ENCODE measurements around the gene JAZF1. TPM values are rescaled to one million over a fixed set of nuclear protein-coding genes. Genes with fewer than 3 reads are reported as not detected.

Gene JAZF1
- polyA plus RNA-seq, 2 donors, result 1.6 to 3.5 TPM

DNA sequence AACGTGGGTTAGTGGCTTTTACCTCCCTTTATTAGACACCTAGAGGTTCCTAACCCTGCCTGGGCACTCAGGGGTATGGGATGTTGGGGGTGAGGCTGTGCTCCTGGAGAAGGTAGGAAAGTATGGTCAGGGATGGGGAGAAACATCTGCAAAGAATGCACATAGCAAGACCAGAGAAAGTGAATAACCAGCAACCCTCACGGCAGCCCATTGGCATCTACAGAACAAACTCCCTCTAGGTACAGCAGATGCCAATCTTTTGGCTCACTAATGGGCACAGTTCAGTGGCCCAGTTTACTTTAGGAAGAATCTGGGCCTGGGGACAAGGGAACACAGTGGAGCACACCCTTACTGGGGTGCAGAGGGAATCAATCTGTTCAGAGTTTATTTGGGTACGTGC is 143.9 kb downstream of the JAZF1 start:
- H3K4me1 ChIP-seq (ENCODE audit: control insufficient read depth in 2 of 2, insufficient read depth in 2 of 2, low read length in 1 of 2), result peaks cover 0 to 6% of the 10 kb centered on the region in 2 donors
- no peaks in the 10 kb centered on the region for H3K36me3 ChIP-seq (ENCODE audit: control insufficient read depth in 2 of 2, insufficient read depth in 2 of 2, low read length in 1 of 2)
- peak overlapping the region; percentile 59 to 72 for H3K27ac ChIP-seq (ENCODE audit: low read depth in 2 of 2, low read length in 1 of 2)
- no peaks in the 10 kb centered on the region for H3K9me3 ChIP-seq (ENCODE audit: control insufficient read depth in 2 of 2, insufficient read depth in 1 of 2, low read depth in 1 of 2, low read length in 1 of 2)
- no peak overlapping the region for H3K4me3 ChIP-seq (ENCODE audit: low read depth in 1 of 2, low read length in 2 of 2)
- 53 to 56% methylated on average over 3 of the region's 3 CpGs for WGBS, 2 donors
- H3K27me3 ChIP-seq (ENCODE audit: control insufficient read depth in 1 of 2, insufficient read depth in 2 of 2, low read length in 2 of 2), result no peaks in the 10 kb centered on the region

DNA sequence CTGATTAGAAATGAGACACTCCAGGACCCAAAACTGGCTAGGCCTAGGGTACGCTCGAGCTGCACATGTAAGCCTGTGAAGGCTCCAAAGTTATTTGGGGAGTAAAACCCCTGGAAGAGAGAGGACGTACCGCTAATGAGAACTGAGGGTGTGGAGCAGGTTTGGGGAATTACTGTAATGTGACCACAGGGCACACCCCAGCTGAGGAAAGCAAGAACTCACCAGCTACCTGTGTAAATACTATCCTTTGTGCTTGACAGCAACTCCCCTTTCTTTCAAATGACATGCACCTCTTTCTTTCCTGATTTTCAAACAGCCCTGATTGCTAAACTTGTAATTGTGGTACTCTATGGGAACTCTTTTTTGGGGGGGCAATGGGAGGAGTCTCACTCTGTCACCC is 147.2 kb downstream of the JAZF1 start:
- Histone ChIP-seq H3K36me3 (ENCODE audit: control insufficient read depth in 2 of 2, insufficient read depth in 2 of 2, low read length in 1 of 2) (no peaks in the 10 kb centered on the region), H3K9me3 (ENCODE audit: control insufficient read depth in 2 of 2, insufficient read depth in 1 of 2, low read depth in 1 of 2, low read length in 1 of 2) (no peaks in the 10 kb centered on the region), H3K27ac (ENCODE audit: low read depth in 2 of 2, low read length in 1 of 2) (no peak overlapping the region), H3K27me3 (ENCODE audit: control insufficient read depth in 1 of 2, insufficient read depth in 2 of 2, low read length in 2 of 2) (no peaks in the 10 kb centered on the region), H3K4me3 (ENCODE audit: low read depth in 1 of 2, low read length in 2 of 2) (no peak overlapping the region), H3K4me1 (ENCODE audit: control insufficient read depth in 2 of 2, insufficient read depth in 2 of 2, low read length in 1 of 2) (peaks cover 0 to 6% of the 10 kb centered on the region in 2 donors)
- 73 to 93% methylated on average over 4 of the region's 4 CpGs for WGBS, 2 donors

DNA sequence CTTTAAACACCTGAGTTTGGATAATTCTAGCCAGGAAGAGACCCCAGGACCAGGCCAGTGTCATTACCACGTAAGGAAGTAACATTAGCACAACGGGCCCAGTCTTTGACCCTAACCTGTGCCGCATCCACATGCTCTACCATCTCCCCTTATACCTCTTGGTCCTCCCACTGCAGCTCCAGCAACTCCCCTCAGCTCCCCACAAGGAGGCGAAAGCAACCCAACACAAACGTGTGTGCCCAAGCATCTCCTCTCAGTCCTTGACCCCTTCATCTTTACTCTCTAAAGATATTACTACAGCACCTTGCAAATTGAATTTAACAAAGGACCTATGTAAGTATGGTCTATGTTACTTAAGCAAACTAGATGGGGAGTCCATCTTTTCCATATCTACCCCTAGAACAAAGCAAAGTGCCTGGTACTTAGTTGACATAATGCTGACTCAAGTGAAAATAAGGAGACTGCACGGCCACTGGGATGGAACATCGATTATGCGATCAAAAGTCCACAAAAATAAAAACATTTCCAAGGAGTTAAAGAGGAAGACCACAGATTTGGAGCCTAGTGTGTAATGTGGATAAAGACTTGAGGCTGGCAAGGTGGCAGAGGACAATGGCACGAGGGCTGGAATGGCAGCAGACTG is 147.7 kb downstream of the JAZF1 start:
- Histone ChIP-seq H3K4me3 (ENCODE audit: low read depth in 1 of 2, low read length in 2 of 2) (no peak overlapping the region), H3K27me3 (ENCODE audit: control insufficient read depth in 1 of 2, insufficient read depth in 2 of 2, low read length in 2 of 2) (no peaks in the 10 kb centered on the region), H3K4me1 (ENCODE audit: control insufficient read depth in 2 of 2, insufficient read depth in 2 of 2, low read length in 1 of 2) (peaks cover 0 to 6% of the 10 kb centered on the region in 2 donors), H3K9me3 (ENCODE audit: control insufficient read depth in 2 of 2, insufficient read depth in 1 of 2, low read depth in 1 of 2, low read length in 1 of 2) (no peaks in the 10 kb centered on the region), H3K27ac (ENCODE audit: low read depth in 2 of 2, low read length in 1 of 2) (no peak overlapping the region), H3K36me3 (ENCODE audit: control insufficient read depth in 2 of 2, insufficient read depth in 2 of 2, low read length in 1 of 2) (no peaks in the 10 kb centered on the region)
- WGBS, 2 donors, result 88 to 89% methylated on average over 9 of the region's 9 CpGs

DNA sequence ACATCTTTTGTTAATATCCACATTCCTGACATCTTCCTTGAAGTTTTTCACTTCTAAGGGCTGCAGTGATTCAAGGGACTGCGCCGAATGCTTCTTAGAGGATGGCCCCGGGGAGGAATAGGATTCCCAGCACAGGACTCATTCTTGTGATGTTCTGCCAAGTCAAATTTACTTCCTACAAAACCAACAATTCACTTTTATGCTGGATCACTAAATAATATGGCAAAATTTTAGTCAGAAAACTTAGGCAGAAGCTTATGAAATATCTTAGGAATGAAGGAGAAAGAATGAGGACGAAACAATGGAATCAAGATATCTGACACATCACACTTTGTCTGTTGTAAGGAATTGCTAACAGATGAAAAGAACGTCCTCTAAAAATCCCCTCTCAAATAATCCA is 151.5 kb downstream of the JAZF1 start:
- Histone ChIP-seq H3K27me3 (ENCODE audit: control insufficient read depth in 1 of 2, insufficient read depth in 2 of 2, low read length in 2 of 2) (no peaks in the 10 kb centered on the region), H3K36me3 (ENCODE audit: control insufficient read depth in 2 of 2, insufficient read depth in 2 of 2, low read length in 1 of 2) (no peaks in the 10 kb centered on the region), H3K4me1 (ENCODE audit: control insufficient read depth in 2 of 2, insufficient read depth in 2 of 2, low read length in 1 of 2) (no peaks in the 10 kb centered on the region), H3K9me3 (ENCODE audit: control insufficient read depth in 2 of 2, insufficient read depth in 1 of 2, low read depth in 1 of 2, low read length in 1 of 2) (no peaks in the 10 kb centered on the region), H3K27ac (ENCODE audit: low read depth in 2 of 2, low read length in 1 of 2) (no peak overlapping the region), H3K4me3 (ENCODE audit: low read depth in 1 of 2, low read length in 2 of 2) (no peak overlapping the region)
- 55 to 70% methylated on average over 5 of the region's 5 CpGs for WGBS, 2 donors

DNA sequence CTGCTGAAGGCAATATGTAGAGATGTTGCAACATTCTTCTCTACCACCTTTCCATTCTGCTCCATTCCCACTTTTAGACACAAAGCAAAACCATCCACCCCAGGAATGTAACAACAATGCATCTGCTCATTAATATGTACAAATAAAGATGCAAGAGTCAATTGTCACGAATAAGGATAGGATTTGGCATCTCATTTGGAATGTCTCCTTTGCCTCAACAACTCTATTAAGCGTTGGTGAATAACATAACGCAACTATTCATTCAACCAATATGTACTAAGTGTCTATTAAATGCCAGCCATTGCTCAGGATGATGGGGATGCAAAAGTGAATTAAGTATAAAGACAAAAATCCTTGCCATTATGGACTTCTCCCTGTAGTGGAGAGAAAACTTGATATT is 152.1 kb downstream of the JAZF1 start:
- no peaks in the 10 kb centered on the region for H3K4me1 ChIP-seq (ENCODE audit: control insufficient read depth in 2 of 2, insufficient read depth in 2 of 2, low read length in 1 of 2)
- WGBS, 2 donors, result 69 to 85% methylated on average over 3 of the region's 3 CpGs

DNA sequence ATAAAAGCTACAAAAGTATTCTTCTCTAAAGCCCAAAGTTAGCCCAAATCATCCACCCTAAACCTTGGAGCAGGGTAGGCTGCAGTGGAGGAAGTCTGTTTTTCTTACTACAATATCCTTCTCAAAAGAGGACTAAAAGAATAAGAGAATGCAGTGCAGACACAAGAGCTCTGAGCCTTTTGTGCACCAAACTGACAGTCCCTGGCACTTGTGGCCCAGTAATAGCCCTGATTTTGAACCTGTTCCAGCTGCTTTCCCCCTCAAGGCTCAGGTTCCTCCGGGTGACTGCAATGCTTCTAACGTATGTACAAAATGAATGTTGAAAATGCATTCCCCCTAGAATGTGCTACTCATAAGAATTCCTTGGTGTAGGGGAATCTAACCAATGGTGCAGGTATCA is 154.4 kb downstream of the JAZF1 start:
- WGBS, 2 donors, result 63 to 82% methylated on average over 2 of the region's 2 CpGs
- Histone ChIP-seq H3K27me3 (ENCODE audit: control insufficient read depth in 1 of 2, insufficient read depth in 2 of 2, low read length in 2 of 2) (no peaks in the 10 kb centered on the region), H3K4me3 (ENCODE audit: low read depth in 1 of 2, low read length in 2 of 2) (no peak overlapping the region), H3K4me1 (ENCODE audit: control insufficient read depth in 2 of 2, insufficient read depth in 2 of 2, low read length in 1 of 2) (no peaks in the 10 kb centered on the region), H3K36me3 (ENCODE audit: control insufficient read depth in 2 of 2, insufficient read depth in 2 of 2, low read length in 1 of 2) (no peaks in the 10 kb centered on the region), H3K27ac (ENCODE audit: low read depth in 2 of 2, low read length in 1 of 2) (no peak overlapping the region), H3K9me3 (ENCODE audit: control insufficient read depth in 2 of 2, insufficient read depth in 1 of 2, low read depth in 1 of 2, low read length in 1 of 2) (no peaks in the 10 kb centered on the region)

More for the DNA sequence above, 152.1 kb downstream of the JAZF1 start:
- H3K4me3 ChIP-seq (ENCODE audit: low read depth in 1 of 2, low read length in 2 of 2), result no peak overlapping the region
- no peak overlapping the region for H3K27ac ChIP-seq (ENCODE audit: low read depth in 2 of 2, low read length in 1 of 2)
- H3K27me3 ChIP-seq (ENCODE audit: control insufficient read depth in 1 of 2, insufficient read depth in 2 of 2, low read length in 2 of 2), result no peaks in the 10 kb centered on the region
- H3K9me3 ChIP-seq (ENCODE audit: control insufficient read depth in 2 of 2, insufficient read depth in 1 of 2, low read depth in 1 of 2, low read length in 1 of 2), result no peaks in the 10 kb centered on the region
- H3K36me3 ChIP-seq (ENCODE audit: control insufficient read depth in 2 of 2, insufficient read depth in 2 of 2, low read length in 1 of 2), result no peaks in the 10 kb centered on the region

DNA sequence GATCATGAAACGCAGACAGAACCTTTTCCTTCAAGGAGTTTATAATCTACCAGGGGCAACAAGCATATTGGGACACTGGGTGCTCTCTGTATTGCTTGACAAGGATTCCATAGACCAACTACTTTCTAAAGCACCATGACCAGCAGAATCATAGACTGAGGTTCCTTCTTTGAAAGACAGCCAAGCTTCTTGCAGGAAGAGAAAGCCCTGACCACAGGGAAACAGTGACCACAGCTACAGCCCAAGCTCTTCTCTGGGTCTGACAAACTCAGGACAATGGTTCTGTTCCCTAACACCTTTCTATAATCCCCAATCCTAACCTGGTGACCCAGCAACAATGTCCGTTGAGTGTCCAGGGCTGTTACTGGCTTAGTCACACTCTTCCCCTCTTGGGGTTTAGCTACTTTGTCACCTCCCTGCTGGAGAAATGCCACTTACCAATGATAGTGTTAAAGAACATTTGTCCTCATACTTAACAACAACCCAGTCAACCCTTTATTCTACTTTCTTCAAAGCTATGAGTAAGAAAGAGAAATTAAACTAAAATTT is 155.7 kb downstream of the JAZF1 start:
- WGBS, 2 donors, result 75 to 88% methylated on average over 2 of the region's 2 CpGs
- no peak overlapping the region for H3K27ac ChIP-seq (ENCODE audit: low read depth in 2 of 2, low read length in 1 of 2)
- no peaks in the 10 kb centered on the region for H3K36me3 ChIP-seq (ENCODE audit: control insufficient read depth in 2 of 2, insufficient read depth in 2 of 2, low read length in 1 of 2)
- H3K9me3 ChIP-seq (ENCODE audit: control insufficient read depth in 2 of 2, insufficient read depth in 1 of 2, low read depth in 1 of 2, low read length in 1 of 2), result no peaks in the 10 kb centered on the region
- H3K4me1 ChIP-seq (ENCODE audit: control insufficient read depth in 2 of 2, insufficient read depth in 2 of 2, low read length in 1 of 2), result no peaks in the 10 kb centered on the region
- H3K4me3 ChIP-seq (ENCODE audit: low read depth in 1 of 2, low read length in 2 of 2), result no peak overlapping the region
- H3K27me3 ChIP-seq (ENCODE audit: control insufficient read depth in 1 of 2, insufficient read depth in 2 of 2, low read length in 2 of 2), result no peaks in the 10 kb centered on the region

DNA sequence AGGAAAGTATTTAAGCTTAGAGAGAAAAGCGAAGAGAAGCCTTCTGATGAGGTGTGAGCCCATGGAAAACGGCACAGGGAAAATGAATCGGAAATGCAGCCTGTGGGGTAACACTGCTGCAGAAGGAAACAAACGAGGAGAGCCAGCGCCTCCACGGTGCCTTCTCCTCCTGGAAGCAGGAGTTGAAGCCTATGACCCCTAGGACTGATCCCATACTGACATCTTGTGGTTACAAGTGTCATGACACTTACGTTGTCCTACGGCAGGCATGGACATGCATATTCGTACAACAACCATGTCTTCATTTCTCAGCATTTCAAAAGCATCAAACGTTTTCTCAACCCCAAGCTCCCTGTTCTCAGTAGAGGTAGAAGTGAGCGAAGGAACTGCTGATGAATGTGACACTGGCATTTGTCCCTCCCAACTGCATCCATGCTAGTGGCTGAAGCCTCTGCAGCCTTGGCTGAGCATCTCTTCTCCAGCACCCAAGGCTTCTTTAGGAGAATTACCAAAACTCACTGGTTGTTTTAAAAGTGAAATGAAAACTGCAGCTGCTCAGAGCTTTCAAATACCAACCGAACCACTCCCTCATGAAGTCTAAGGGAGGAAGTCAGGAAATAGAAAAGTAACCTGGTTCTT is 160.2 kb downstream of the JAZF1 start:
- no peaks in the 10 kb centered on the region for H3K4me1 ChIP-seq (ENCODE audit: control insufficient read depth in 2 of 2, insufficient read depth in 2 of 2, low read length in 1 of 2)
- no peak overlapping the region for H3K4me3 ChIP-seq (ENCODE audit: low read depth in 1 of 2, low read length in 2 of 2)
- 16 to 17% methylated on average over 12 of the region's 12 CpGs for WGBS, 2 donors
- no peaks in the 10 kb centered on the region for H3K9me3 ChIP-seq (ENCODE audit: control insufficient read depth in 2 of 2, insufficient read depth in 1 of 2, low read depth in 1 of 2, low read length in 1 of 2)
- no peak overlapping the region for H3K27ac ChIP-seq (ENCODE audit: low read depth in 2 of 2, low read length in 1 of 2)
- no peaks in the 10 kb centered on the region for H3K36me3 ChIP-seq (ENCODE audit: control insufficient read depth in 2 of 2, insufficient read depth in 2 of 2, low read length in 1 of 2)
- no peaks in the 10 kb centered on the region for H3K27me3 ChIP-seq (ENCODE audit: control insufficient read depth in 1 of 2, insufficient read depth in 2 of 2, low read length in 2 of 2)

DNA sequence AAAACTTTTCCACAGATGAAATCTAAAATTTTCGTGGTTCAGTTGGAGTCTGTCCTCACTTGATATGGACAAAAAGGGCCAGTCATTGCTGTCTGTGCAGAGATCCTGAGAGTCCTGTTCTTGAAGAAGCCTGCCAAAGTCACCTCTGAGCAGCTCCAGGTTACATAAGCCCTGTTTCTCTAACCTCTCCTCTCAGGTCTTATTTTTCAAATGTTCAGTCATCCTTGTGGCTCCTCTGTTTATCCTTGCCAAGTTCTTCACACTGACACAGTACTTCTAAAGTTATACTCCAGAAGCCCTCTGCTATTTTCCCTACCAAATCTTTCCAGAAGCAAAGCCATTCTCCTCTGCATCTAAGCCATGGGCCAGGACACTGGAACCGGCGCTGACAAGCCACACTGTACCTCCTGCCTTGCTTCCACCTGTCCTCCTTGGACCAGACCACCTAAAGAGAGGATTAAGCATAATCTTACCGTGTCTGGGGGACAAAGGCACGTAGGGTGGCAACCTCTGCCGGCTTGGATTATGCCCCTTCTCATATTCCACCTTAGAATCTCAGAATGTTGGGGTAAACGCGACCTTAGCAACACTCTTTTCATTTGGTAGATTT is 161.6 kb downstream of the JAZF1 start:
- no peak overlapping the region for H3K27ac ChIP-seq (ENCODE audit: low read depth in 2 of 2, low read length in 1 of 2)
- H3K4me3 ChIP-seq (ENCODE audit: low read depth in 1 of 2, low read length in 2 of 2), result no peak overlapping the region
- no peaks in the 10 kb centered on the region for H3K27me3 ChIP-seq (ENCODE audit: control insufficient read depth in 1 of 2, insufficient read depth in 2 of 2, low read length in 2 of 2)
- H3K4me1 ChIP-seq (ENCODE audit: control insufficient read depth in 2 of 2, insufficient read depth in 2 of 2, low read length in 1 of 2), result no peaks in the 10 kb centered on the region
- no peaks in the 10 kb centered on the region for H3K36me3 ChIP-seq (ENCODE audit: control insufficient read depth in 2 of 2, insufficient read depth in 2 of 2, low read length in 1 of 2)
- 87 to 90% methylated on average over 8 of the region's 8 CpGs for WGBS, 2 donors
- H3K9me3 ChIP-seq (ENCODE audit: control insufficient read depth in 2 of 2, insufficient read depth in 1 of 2, low read depth in 1 of 2, low read length in 1 of 2), result no peaks in the 10 kb centered on the region
